Left lung (tissue), 10 donors: Measurements from ENCODE around the gene POGZ. TPM values are rescaled to one million over a fixed set of nuclear protein-coding genes. Genes with fewer than 3 reads are reported as not detected.

ENCODE experiments used
- ATAC-seq: fragments of 200-7000 bp; cut with Tn5 transposase; one replicate; pipeline ENCODE4 v1.9.1; 2020; ENCODE audit warnings: moderate library complexity
- DNase-seq, 4 donors: peaks; one replicate each; pipeline ENCODE4 v3.0.0-alpha.2; 2013 to 2020
- H3K27ac ChIP-seq, 2 donors: fragments of 200-600 bp; sonication (generic) in 1 of 2; one replicate each; pipeline versions ENCODE4 v1.5.0 to v1.8.0; 2020 to 2021
- H3K27me3 ChIP-seq, 2 donors: fragments of 200-600 bp; sonication (generic) in 1 of 2; one replicate each; pipeline versions ENCODE4 v1.5.0 to v1.8.0; 2020 to 2021
- H3K36me3 ChIP-seq, 2 donors: fragments of 200-600 bp; sonication (generic) in 1 of 2; one replicate each; pipeline versions ENCODE4 v1.5.0 to v1.8.0; 2020 to 2021
- H3K4me1 ChIP-seq, 2 donors: fragments of 200-600 bp; one replicate each; pipeline ENCODE4 v1.8.0; 2021
- H3K4me3 ChIP-seq, 2 donors: fragments of 200-600 bp; sonication (generic) in 1 of 2; one replicate each; pipeline versions ENCODE4 v1.5.0 to v1.8.0; 2020 to 2021; ENCODE audit warnings: mild to moderate bottlenecking in 1 of 2
- H3K9me3 ChIP-seq, 2 donors: fragments of 200-600 bp; sonication (generic) in 1 of 2; one replicate each; pipeline versions ENCODE4 v1.5.0 to v1.8.0; 2020 to 2021
- intact Hi-C, 2 donors: fragments of 100-400 bp; cut with DNase I; formaldehyde crosslinking; loops; one replicate each; pipeline versions ENCODE4 v1.11.2 to v1.14.2; 2022
- polyA plus RNA-seq, 6 donors: library from polyadenylated mRNA; unstranded; fragments of 120-200 nt; gene quantifications; one replicate each; pipeline ENCODE4 v1.2.1, GENCODE V29; 2013; ENCODE audit not compliant: insufficient read length in 6 of 6
- total RNA-seq, 2 donors: library from RNA; stranded (reverse); fragmentation: NEBNext Ultra II Directional; extraction: Animal tissue kit (Norgen Biotek cat#: 25700); gene quantifications; one replicate each; pipeline ENCODE4 v1.2.1, GENCODE V29; 2021
- TF ChIP-seq, protein P1 (sequence below), 2 donors: fragments of 200-600 bp; sonication (generic) in 1 of 2; IDR thresholded peaks; one replicate each; pipeline versions ENCODE4 v1.5.0 to v1.8.0; 2021; ENCODE audit warnings: antibody characterized with exemption in 2 of 2
- donor health status: DM: no; HTN: yes; CAD: no.
- donor health status: DM: no; HTN: no; CAD: no.

POGZ gene
- total and polyA plus RNA-seq, 8 donors, result 65.6 to 160 (median 124) TPM

DNA sequence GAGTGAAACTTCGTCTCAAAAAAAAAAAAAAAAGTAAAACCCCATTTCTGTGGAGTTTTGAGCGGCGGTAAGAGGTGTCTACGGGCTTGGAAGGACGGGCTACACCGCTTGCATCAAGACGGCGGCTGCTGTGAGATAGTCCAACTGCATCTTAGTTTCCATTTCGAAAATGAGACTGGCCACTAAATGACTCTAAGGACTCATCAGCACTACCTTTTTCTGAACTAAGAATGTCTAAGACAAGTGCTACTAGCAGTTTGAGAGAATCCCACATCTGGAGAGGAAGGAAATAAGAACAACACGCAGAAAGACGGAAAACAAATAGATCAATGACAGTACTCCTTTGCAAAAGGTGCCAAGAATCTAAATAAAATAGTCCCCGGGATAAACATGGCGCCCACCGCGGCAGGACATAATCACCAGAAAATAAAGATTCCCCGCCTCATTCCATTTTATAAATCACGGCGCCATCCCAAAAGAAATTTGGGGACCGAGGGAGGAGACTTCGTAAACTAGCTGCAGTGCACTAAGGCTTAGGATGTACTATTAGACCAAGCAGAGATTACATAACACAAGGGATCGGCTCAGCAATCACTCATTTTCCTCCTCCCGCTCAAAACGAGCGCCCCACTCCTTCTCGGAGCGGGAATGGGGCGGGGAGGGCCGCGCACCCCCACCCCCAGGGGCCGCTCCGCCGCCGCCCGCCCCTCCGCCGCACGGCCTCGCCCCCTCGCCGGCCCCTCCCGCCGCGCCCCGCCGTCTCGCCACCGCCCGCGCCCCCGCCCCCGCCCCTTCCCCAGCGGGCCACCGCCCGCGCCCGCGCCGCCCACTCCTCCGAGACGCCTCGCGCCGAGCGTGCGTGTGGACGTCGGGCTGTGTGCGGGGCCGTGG, 1.1 kb downstream of the POGZ start:
- peak; percentile 74 for ATAC-seq
- H3K36me3 ChIP-seq, result no peaks in the 10 kb centered on the region
- intact Hi-C loops, result no loop called here
- no peaks in the 10 kb centered on the region for H3K9me3 ChIP-seq
- H3K4me3 ChIP-seq, result peak overlapping the region; percentile 46 to 66
- peaks cover 0 to 7% of the 10 kb centered on the region in 2 donors for H3K27me3 ChIP-seq
- H3K4me1 ChIP-seq, result peaks cover 4 to 36% of the 10 kb centered on the region in 2 donors
- DNase-seq, result peak; percentile 65 to 90 (median 76)
- peak overlapping the region; percentile 86 for H3K27ac ChIP-seq
- TF ChIP-seq, protein P1, sequence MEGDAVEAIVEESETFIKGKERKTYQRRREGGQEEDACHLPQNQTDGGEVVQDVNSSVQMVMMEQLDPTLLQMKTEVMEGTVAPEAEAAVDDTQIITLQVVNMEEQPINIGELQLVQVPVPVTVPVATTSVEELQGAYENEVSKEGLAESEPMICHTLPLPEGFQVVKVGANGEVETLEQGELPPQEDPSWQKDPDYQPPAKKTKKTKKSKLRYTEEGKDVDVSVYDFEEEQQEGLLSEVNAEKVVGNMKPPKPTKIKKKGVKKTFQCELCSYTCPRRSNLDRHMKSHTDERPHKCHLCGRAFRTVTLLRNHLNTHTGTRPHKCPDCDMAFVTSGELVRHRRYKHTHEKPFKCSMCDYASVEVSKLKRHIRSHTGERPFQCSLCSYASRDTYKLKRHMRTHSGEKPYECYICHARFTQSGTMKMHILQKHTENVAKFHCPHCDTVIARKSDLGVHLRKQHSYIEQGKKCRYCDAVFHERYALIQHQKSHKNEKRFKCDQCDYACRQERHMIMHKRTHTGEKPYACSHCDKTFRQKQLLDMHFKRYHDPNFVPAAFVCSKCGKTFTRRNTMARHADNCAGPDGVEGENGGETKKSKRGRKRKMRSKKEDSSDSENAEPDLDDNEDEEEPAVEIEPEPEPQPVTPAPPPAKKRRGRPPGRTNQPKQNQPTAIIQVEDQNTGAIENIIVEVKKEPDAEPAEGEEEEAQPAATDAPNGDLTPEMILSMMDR (IDR thresholded peaks at IDR 0.05), result no peak

DNA sequence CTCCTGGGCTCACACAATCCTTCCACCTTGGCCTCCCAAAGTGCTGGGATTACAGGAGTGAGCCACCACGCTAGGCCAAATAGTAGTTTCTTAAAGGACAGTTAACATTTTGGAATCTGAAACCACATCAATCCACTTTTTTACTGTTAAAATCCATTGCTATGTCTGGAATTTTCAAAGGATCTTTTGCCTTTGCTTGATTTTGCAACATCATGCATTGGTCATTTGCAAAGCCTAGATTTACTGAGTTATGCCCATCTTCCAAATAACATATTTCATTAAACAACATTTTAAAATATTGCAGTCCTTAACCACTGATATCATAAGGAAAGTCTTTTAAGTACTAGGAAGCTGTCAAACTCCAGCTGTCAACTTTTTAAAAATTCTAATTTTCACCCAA, 3.3 kb downstream of the POGZ start:
- peaks cover 0 to 3% of the 10 kb centered on the region in 2 donors for H3K36me3 ChIP-seq
- H3K4me3 ChIP-seq, result no peak overlapping the region
- TF ChIP-seq, protein P1 (IDR thresholded peaks at IDR 0.05), result no peak
- no peaks in the 10 kb centered on the region for H3K9me3 ChIP-seq
- DNase-seq (no peak), ATAC-seq (no peak)
- no peaks in the 10 kb centered on the region for H3K27me3 ChIP-seq
- H3K4me1 ChIP-seq, result peaks cover 4 to 36% of the 10 kb centered on the region in 2 donors
- intact Hi-C loops, result no loop called here
- peak overlapping the region in 1 of 2 donors; percentile 86 for H3K27ac ChIP-seq

DNA sequence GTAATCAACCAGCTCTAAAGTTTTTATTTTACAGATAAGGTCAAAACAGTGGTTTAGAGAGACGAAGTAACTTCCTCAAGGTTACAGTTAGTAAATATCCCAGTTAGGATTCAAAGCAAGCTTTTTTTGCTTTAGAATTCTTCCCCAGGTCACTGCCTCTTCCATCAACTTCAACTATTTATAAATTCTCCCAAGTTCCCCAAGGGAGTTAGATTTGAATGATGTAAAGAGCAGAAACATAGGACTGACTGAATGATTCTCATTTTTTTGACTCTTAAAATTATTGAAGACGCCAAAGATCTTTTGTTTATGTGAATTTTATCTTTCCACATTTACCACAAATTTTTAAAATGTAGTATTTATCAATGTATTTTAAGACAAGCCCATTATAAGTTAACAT, 4.1 kb downstream of the POGZ start:
- H3K4me1 ChIP-seq, result peaks cover 4 to 36% of the 10 kb centered on the region in 2 donors
- peaks cover 0 to 3% of the 10 kb centered on the region in 2 donors for H3K36me3 ChIP-seq
- H3K9me3 ChIP-seq, result no peaks in the 10 kb centered on the region
- H3K27me3 ChIP-seq, result no peaks in the 10 kb centered on the region
- intact Hi-C loops, result no loop called here
- TF ChIP-seq, protein P1 (IDR thresholded peaks at IDR 0.05), result no peak
- ATAC-seq (no peak), DNase-seq (no peak)
- H3K27ac ChIP-seq, result peak overlapping the region in 1 of 2 donors; percentile 86
- H3K4me3 ChIP-seq, result no peak overlapping the region

DNA sequence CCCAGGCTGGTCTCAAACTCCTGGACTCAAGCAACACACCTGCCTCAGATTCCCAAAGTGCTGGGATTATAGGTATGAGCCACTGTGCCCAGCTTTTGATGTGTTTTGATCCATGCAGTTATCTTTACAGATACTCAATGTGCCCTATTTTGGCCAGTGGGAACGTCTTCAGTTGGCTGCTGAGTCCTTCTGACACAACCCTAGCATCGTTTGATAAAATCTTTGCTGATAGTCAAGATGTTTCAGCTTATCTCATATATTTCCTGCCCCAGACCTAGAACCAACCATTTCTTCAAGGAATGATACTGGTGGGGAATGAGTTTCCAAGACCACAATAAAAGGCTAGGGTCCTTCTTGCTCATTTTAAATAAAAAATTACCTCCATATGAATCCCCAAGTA, 11.6 kb downstream of the POGZ start:
- ATAC-seq (no peak), DNase-seq (no peak)
- Histone ChIP-seq H3K27ac (no peak overlapping the region), H3K4me1 (peaks cover 9 to 31% of the 10 kb centered on the region in 2 donors), H3K4me3 (no peak overlapping the region), H3K36me3 (peaks cover 0 to 3% of the 10 kb centered on the region in 2 donors), H3K27me3 (no peaks in the 10 kb centered on the region), H3K9me3 (no peaks in the 10 kb centered on the region)
- TF ChIP-seq, protein P1 (IDR thresholded peaks at IDR 0.05), result no peak
- intact Hi-C loops, result no loop called here

DNA sequence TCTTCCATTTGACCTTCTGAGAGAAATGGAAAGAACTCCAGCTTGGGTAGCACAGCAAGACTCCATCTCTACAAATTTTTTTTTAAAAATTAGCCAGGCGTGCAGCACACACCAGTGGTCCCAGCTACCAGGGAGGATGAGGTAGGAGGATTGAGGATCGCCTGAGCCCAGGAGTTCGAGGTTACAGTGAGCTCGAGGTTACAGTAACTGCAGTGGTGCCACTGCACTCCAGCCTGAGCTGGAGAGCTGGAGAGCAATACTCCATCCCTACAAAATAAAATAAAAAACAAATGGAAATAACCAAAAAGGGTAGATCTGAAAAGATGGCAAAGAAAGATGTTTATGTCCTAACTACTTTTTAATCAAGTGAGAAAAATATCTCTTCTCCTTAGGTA, 14.5 kb downstream of the POGZ start:
- Histone ChIP-seq H3K27me3 (no peaks in the 10 kb centered on the region), H3K27ac (peak overlapping the region in 1 of 2 donors; percentile 9), H3K4me1 (peaks cover 9 to 45% of the 10 kb centered on the region in 2 donors), H3K36me3 (peaks cover 0 to 17% of the 10 kb centered on the region in 2 donors), H3K4me3 (no peak overlapping the region), H3K9me3 (no peaks in the 10 kb centered on the region)
- DNase-seq, result no peak
- TF ChIP-seq, protein P1 (IDR thresholded peaks at IDR 0.05), result no peak
- intact Hi-C loops, result no loop called here
- peak; percentile 45 for ATAC-seq
